ENCODE measurements around the gene C15orf61. TPM values are rescaled to one million over a fixed set of nuclear protein-coding genes. Genes with fewer than 3 reads are reported as not detected.

The C15orf61 gene
- total RNA-seq, 1 donor = 10.1 TPM

DNA sequence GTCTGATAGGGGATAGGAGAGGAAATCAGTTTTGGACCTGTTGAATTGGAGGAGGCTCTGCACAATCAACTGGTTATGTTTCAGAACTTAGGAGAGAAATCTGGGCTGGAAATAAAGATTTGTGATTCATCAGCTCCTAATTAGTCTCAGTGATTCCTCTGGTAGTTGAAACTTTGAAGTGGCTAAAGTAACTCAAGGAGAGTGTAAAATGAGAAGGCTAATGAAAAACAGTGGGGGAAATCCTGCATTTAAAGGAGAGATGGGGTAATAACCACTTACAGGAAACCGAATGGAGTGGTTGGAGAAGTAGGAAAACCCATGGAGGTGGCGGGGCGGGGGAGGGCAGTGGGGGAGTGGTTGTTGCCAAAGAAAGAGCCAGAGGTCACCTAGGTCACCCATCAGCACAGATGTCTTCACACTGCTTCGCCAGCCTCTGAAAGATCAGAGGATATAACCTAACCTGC, 54.1 kb downstream of the C15orf61 start:
- Histone ChIP-seq H3K9me3 (ENCODE audit: low read depth, low read length) (no peaks in the 10 kb centered on the region), H3K27me3 (ENCODE audit: insufficient read depth, low read length) (no peaks in the 10 kb centered on the region), H2AFZ (ENCODE audit: low read length) (no peak overlapping the region), H3K4me2 (ENCODE audit: insufficient read depth, low read length) (no peak overlapping the region), H4K20me1 (ENCODE audit: insufficient read depth, low read length) (no peaks in the 10 kb centered on the region), H3K4me3 (ENCODE audit: insufficient read depth, low read length) (no peak overlapping the region), H3K79me2 (ENCODE audit: insufficient read depth, low read length) (no peaks in the 10 kb centered on the region), H3K27ac (ENCODE audit: low read depth, low read length) (no peak overlapping the region), H3K4me1 (ENCODE audit: insufficient read depth, low read length) (no peaks in the 10 kb centered on the region), H3K36me3 (ENCODE audit: insufficient read depth, low read length) (no peaks in the 10 kb centered on the region)
- DNase-seq (ENCODE audit: insufficient read length, low spot score, missing footprints) = no peak
- TF ChIP-seq, protein P1, sequence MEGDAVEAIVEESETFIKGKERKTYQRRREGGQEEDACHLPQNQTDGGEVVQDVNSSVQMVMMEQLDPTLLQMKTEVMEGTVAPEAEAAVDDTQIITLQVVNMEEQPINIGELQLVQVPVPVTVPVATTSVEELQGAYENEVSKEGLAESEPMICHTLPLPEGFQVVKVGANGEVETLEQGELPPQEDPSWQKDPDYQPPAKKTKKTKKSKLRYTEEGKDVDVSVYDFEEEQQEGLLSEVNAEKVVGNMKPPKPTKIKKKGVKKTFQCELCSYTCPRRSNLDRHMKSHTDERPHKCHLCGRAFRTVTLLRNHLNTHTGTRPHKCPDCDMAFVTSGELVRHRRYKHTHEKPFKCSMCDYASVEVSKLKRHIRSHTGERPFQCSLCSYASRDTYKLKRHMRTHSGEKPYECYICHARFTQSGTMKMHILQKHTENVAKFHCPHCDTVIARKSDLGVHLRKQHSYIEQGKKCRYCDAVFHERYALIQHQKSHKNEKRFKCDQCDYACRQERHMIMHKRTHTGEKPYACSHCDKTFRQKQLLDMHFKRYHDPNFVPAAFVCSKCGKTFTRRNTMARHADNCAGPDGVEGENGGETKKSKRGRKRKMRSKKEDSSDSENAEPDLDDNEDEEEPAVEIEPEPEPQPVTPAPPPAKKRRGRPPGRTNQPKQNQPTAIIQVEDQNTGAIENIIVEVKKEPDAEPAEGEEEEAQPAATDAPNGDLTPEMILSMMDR (IDR thresholded peaks at IDR 0.05; ENCODE audit: extremely low read depth, low read depth, low read length) = no peak

DNA sequence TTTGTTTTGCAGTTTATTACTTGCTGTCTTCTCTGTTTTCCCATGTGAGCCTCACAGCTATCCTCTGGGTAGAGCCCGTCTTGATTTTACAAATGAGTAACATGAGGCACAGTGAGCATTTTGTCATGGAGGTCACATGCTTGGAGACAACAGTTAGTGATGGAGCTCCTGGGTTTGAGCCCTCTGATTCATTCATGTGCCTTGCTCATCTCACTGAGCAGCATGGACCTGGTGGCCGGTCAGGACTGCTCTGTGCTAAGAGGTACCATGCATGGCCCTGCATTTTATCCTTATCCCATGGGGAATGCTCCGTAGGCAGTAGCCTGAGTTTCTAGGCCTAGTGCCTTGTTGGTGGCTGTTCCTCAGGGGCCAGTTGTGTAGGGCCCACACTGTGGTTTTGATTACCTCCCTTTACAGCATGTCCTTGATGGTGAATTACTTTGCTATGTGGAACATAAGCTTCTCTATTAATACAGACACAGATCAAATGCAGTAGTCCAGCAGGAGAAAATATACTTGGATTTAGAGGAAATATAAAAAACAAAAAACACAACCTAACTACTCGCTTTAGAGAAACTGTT, 57.2 kb downstream of the C15orf61 start:
- no peak overlapping the region for H3K27ac ChIP-seq (ENCODE audit: low read depth, low read length)
- H3K4me3 ChIP-seq (ENCODE audit: insufficient read depth, low read length) = no peak overlapping the region
- H3K36me3 ChIP-seq (ENCODE audit: insufficient read depth, low read length) = no peaks in the 10 kb centered on the region
- no peaks in the 10 kb centered on the region for H3K4me1 ChIP-seq (ENCODE audit: insufficient read depth, low read length)
- no peaks in the 10 kb centered on the region for H3K27me3 ChIP-seq (ENCODE audit: insufficient read depth, low read length)
- no peaks in the 10 kb centered on the region for H3K79me2 ChIP-seq (ENCODE audit: insufficient read depth, low read length)
- no peaks in the 10 kb centered on the region for H3K9me3 ChIP-seq (ENCODE audit: low read depth, low read length)
- TF ChIP-seq, protein P1 (IDR thresholded peaks at IDR 0.05; ENCODE audit: extremely low read depth, low read depth, low read length) = no peak
- H3K4me2 ChIP-seq (ENCODE audit: insufficient read depth, low read length) = no peak overlapping the region
- DNase-seq (ENCODE audit: insufficient read length, low spot score, missing footprints) = no peak
- H4K20me1 ChIP-seq (ENCODE audit: insufficient read depth, low read length) = no peaks in the 10 kb centered on the region
- no peak overlapping the region for H2AFZ ChIP-seq (ENCODE audit: low read length)

DNA sequence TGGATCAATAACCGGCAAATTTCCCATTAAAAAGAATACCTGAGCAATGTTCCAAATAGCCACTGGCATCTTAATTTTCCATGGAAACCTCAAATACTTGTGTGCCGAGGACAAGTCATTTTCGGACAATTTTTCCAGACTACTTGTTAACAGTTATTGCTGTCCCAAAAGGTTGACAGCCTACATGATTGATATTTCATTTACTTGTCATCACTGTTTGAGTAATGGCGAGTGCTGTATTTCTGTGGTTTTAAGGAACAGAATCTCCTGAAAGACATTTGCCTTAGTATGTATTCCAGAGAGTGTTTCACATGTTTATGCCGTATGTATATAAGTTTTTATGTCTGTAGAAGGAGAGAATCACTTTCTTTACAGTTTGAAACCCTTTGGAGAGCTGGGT, 58.2 kb downstream of the C15orf61 start:
- Histone ChIP-seq H2AFZ (ENCODE audit: low read length) (no peak overlapping the region), H3K4me3 (ENCODE audit: insufficient read depth, low read length) (no peak overlapping the region)

More for the DNA sequence above, 58.2 kb downstream of the C15orf61 start:
- TF ChIP-seq, protein P1 (IDR thresholded peaks at IDR 0.05; ENCODE audit: extremely low read depth, low read depth, low read length) = no peak
- no peaks in the 10 kb centered on the region for H3K4me1 ChIP-seq (ENCODE audit: insufficient read depth, low read length)
- no peaks in the 10 kb centered on the region for H3K36me3 ChIP-seq (ENCODE audit: insufficient read depth, low read length)
- no peaks in the 10 kb centered on the region for H3K79me2 ChIP-seq (ENCODE audit: insufficient read depth, low read length)
- no peaks in the 10 kb centered on the region for H3K9me3 ChIP-seq (ENCODE audit: low read depth, low read length)
- DNase-seq (ENCODE audit: insufficient read length, low spot score, missing footprints) = no peak
- no peak overlapping the region for H3K27ac ChIP-seq (ENCODE audit: low read depth, low read length)
- H3K27me3 ChIP-seq (ENCODE audit: insufficient read depth, low read length) = no peaks in the 10 kb centered on the region
- no peak overlapping the region for H3K4me2 ChIP-seq (ENCODE audit: insufficient read depth, low read length)
- H4K20me1 ChIP-seq (ENCODE audit: insufficient read depth, low read length) = no peaks in the 10 kb centered on the region

Other genes with a start within 250 kb of the C15orf61 start
- 8.5 and 10.1 TPM in 2 replicates for gene MAP2K5, start 21.6 kb downstream of the C15orf61 start, total RNA-seq

Data from osteoblast (primary cell).